K562 (cell line): ENCODE measurements around the gene PPFIA3. TPM values are rescaled to one million over a fixed set of nuclear protein-coding genes. Genes with fewer than 3 reads are reported as not detected.

ENCODE experiments used
- ARID1B ChIP-seq: fragments of 450-650 bp; IDR thresholded peaks from 2 replicates; pipeline ENCODE4 v1.6.1; 2016; ENCODE audit warnings: antibody characterized with exemption, mild to moderate bottlenecking, inconsistent platforms
- BCOR ChIP-seq: fragments of 450-650 bp; IDR thresholded peaks from 2 replicates; pipeline ENCODE4 v1.6.1; 2016
- CEBPB ChIP-seq: fragments of 450-650 bp; IDR thresholded peaks from 2 replicates; pipeline ENCODE4 v1.6.1; 2016; ENCODE audit warnings: missing genetic modification characterization, missing compliant biosample characterization
- CXXC5 ChIP-seq: fragments of 250-450 bp; sonication (Bioruptor Pico); IDR thresholded peaks from 2 replicates; pipeline ENCODE4 v1.8.0; 2022; ENCODE audit warnings: inconsistent platforms, mild to moderate bottlenecking, moderate library complexity
- HDGF ChIP-seq: fragments of 450-650 bp; IDR thresholded peaks from 2 replicates; pipeline ENCODE4 v1.6.1; 2016
- PML ChIP-seq: IDR thresholded peaks from 2 replicates; pipeline ENCODE4 v1.6.1; 2012; ENCODE audit warnings: low read length, inconsistent platforms
- SAP30 ChIP-seq: fragments of 200-600 bp; sonication (generic); IDR thresholded peaks from 2 replicates; pipeline ENCODE4 v1.6.1; 2012; ENCODE audit warnings: borderline replicate concordance, low read depth, mild to moderate bottlenecking, moderate library complexity, low read length, control low read depth, inconsistent platforms; ENCODE audit not compliant: insufficient read depth, poor library complexity, severe bottlenecking
- SIN3A ChIP-seq, 2 experiments: fragments of 150-350 bp in 1 of 2; IDR thresholded peaks; 2 replicates each; pipeline ENCODE4 v1.6.1; 2011 to 2016; ENCODE audit warnings: borderline replicate concordance in 2 of 2, low read depth in 2 of 2, low read length in 2 of 2, mild to moderate bottlenecking in 2 of 2, moderate library complexity in 2 of 2; ENCODE audit not compliant: control insufficient read depth in 1 of 2
- SMARCA4 ChIP-seq: fragments of 450-650 bp; IDR thresholded peaks from 2 replicates; pipeline ENCODE4 v1.6.1; 2016
- TRIM24 ChIP-seq, 2 experiments: fragments of 450-650 bp; IDR thresholded peaks; 2 replicates each; pipeline ENCODE4 v1.6.1; 2016
- ZNF12 ChIP-seq: sonication (generic); formaldehyde crosslinking; IDR thresholded peaks from 2 replicates; pipeline ENCODE4 v1.4.0; 2020; ENCODE audit warnings: mild to moderate bottlenecking, missing genetic modification reagents
- polyA plus RNA-seq, 8 experiments: library from polyadenylated mRNA; depleted of rRNA in 4 of 8; stranded (reverse) in 5 of 8; unstranded in 3 of 8; fragments of >200 nt; fragmentation: Nextera tagmentation in 2 of 8; fragmentation: Illumina TruSeq in 1 of 8; extraction: Ambion mirVana in 2 of 8; extraction: Trizol in 1 of 8; gene quantifications; 2 replicates each; pipeline versions ENCODE4 v1.2.1 to v1.2.3, GENCODE V29; 2011 to 2014; ENCODE audit warnings: inconsistent platforms in 1 of 8, missing spikeins in 1 of 8
- total RNA-seq, 7 experiments: library from RNA; depleted of rRNA in 6 of 7; stranded (reverse); fragments of >200 nt in 6 of 7; fragmentation: Illumina TruSeq in 2 of 7; extraction: Trizol in 2 of 7; gene quantifications; 2 replicates each; pipeline versions ENCODE4 v1.2.1 to v1.2.3, GENCODE V29; 2011 to 2021; ENCODE audit warnings: low replicate concordance in 1 of 7
- TF ChIP-seq, protein P1 (sequence below), 2 experiments: IDR thresholded peaks; 2 replicates each; pipeline ENCODE4 v1.6.1; 2012; ENCODE audit warnings: improper control_type of control experiment in 2 of 2, low read depth in 2 of 2, low read length in 2 of 2, borderline replicate concordance in 1 of 2
- TF ChIP-seq, protein P2 (sequence below): sonication (generic); formaldehyde crosslinking; IDR thresholded peaks from 2 replicates; pipeline ENCODE4 v1.8.0; 2022; ENCODE audit warnings: missing genetic modification reagents, mild to moderate bottlenecking, moderate library complexity, borderline replicate concordance
- TF ChIP-seq, protein P3 (sequence below): fragments of 200-400 bp; formaldehyde crosslinking; IDR thresholded peaks from 2 replicates; pipeline ENCODE4 v1.6.1; 2017; ENCODE audit warnings: mild to moderate bottlenecking, low read depth, low read length, moderate library complexity
- TF ChIP-seq, protein P4 (sequence below): fragments of 200-800 bp; sonication (Bioruptor generic); IDR thresholded peaks from 2 replicates; pipeline ENCODE4 v1.6.1; 2017; ENCODE audit warnings: missing genetic modification characterization, missing compliant biosample characterization
- TF ChIP-seq, protein P5 (sequence below): fragments of 450-650 bp; IDR thresholded peaks from 2 replicates; pipeline ENCODE4 v1.6.1; 2016; ENCODE audit warnings: antibody characterized with exemption

Gene PPFIA3
- total and polyA plus RNA-seq, 9 of the 15 experiments (the other 6 are each of a cell fraction or from before 2014, with no cell fraction given) = 0.10 to 53.0 (median 17.6) TPM

DNA sequence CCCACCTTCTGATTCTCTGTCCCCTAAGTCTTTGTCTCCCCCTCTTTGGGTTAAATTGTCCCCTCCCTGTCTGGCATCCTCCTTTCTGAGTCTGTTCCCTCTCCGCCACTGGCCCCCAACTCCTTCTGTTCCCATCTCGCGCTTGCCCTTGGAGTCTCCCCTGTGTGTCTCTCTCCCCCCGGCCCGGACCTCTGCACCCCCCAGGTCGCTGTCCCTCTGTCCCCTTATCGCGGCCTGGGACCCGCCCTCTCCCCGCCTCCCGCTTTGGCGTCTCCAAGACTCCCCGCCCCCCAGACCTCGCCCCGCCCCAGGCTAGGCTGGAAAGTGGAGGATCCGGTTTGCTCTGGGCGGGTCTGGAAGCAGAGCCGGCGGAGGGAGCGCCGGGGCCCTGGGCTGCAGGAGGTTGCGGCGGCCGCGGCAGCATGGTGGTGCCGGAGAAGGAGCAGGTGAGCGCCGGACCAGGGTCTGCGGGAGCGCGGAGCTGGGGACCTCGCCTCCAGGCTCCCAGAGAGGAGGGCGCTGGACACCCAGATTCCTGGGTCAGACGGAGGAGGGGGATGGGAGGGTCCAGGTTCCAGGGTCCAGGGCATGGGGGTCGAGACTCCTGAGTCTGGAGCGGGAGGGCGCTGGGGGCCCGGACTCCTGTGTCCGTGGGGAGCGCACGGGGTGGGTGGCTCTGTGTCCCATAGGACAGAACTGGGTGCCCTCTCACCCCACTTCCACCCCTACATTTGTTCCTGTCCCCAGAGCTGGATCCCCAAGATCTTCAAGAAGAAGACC is 38.3 kb downstream of the PPFIA3 start, which contains the start of gene TRPM4 (continued):
- TF ChIP-seq SIN3A (IDR thresholded peaks at IDR 0.05; ENCODE audit: borderline replicate concordance in 2 of 2, control insufficient read depth in 1 of 2, low read depth in 2 of 2, low read length in 2 of 2) = 0 out of 4 replicates have a peak, but pooled peaks of 1 of the 2 experiments have one; percentile 30
- TF ChIP-seq SAP30 = peak; percentile 11
- TF ChIP-seq, protein P1, sequence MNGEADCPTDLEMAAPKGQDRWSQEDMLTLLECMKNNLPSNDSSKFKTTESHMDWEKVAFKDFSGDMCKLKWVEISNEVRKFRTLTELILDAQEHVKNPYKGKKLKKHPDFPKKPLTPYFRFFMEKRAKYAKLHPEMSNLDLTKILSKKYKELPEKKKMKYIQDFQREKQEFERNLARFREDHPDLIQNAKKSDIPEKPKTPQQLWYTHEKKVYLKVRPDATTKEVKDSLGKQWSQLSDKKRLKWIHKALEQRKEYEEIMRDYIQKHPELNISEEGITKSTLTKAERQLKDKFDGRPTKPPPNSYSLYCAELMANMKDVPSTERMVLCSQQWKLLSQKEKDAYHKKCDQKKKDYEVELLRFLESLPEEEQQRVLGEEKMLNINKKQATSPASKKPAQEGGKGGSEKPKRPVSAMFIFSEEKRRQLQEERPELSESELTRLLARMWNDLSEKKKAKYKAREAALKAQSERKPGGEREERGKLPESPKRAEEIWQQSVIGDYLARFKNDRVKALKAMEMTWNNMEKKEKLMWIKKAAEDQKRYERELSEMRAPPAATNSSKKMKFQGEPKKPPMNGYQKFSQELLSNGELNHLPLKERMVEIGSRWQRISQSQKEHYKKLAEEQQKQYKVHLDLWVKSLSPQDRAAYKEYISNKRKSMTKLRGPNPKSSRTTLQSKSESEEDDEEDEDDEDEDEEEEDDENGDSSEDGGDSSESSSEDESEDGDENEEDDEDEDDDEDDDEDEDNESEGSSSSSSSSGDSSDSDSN (IDR thresholded peaks at IDR 0.05; ENCODE audit: borderline replicate concordance in 1 of 2, low read depth in 2 of 2, low read length in 2 of 2) = peak; percentile 97 to 99; a peak in 3 of 4 replicates
- peak; percentile 70 for TF ChIP-seq SMARCA4
- TF ChIP-seq PML = peak; percentile 54; the same call in 1 of the 2 replicates
- peak in 1 of 2 experiments; percentile 49; a peak in 2 of 4 replicates for TF ChIP-seq TRIM24 (IDR thresholded peaks at IDR 0.05)
- TF ChIP-seq, protein P2, sequence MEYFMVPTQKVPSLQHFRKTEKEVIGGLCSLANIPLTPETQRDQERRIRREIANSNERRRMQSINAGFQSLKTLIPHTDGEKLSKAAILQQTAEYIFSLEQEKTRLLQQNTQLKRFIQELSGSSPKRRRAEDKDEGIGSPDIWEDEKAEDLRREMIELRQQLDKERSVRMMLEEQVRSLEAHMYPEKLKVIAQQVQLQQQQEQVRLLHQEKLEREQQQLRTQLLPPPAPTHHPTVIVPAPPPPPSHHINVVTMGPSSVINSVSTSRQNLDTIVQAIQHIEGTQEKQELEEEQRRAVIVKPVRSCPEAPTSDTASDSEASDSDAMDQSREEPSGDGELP (CRISPR knock-in tag) = peak; percentile 68; the same call in 1 of the 2 replicates
- TF ChIP-seq, protein P3, sequence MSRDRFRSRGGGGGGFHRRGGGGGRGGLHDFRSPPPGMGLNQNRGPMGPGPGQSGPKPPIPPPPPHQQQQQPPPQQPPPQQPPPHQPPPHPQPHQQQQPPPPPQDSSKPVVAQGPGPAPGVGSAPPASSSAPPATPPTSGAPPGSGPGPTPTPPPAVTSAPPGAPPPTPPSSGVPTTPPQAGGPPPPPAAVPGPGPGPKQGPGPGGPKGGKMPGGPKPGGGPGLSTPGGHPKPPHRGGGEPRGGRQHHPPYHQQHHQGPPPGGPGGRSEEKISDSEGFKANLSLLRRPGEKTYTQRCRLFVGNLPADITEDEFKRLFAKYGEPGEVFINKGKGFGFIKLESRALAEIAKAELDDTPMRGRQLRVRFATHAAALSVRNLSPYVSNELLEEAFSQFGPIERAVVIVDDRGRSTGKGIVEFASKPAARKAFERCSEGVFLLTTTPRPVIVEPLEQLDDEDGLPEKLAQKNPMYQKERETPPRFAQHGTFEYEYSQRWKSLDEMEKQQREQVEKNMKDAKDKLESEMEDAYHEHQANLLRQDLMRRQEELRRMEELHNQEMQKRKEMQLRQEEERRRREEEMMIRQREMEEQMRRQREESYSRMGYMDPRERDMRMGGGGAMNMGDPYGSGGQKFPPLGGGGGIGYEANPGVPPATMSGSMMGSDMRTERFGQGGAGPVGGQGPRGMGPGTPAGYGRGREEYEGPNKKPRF = no peak
- TF ChIP-seq, protein P4, sequence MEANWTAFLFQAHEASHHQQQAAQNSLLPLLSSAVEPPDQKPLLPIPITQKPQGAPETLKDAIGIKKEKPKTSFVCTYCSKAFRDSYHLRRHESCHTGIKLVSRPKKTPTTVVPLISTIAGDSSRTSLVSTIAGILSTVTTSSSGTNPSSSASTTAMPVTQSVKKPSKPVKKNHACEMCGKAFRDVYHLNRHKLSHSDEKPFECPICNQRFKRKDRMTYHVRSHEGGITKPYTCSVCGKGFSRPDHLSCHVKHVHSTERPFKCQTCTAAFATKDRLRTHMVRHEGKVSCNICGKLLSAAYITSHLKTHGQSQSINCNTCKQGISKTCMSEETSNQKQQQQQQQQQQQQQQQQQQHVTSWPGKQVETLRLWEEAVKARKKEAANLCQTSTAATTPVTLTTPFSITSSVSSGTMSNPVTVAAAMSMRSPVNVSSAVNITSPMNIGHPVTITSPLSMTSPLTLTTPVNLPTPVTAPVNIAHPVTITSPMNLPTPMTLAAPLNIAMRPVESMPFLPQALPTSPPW = peak; percentile 89
- TF ChIP-seq BCOR = peak; percentile 51; the same call in 1 of the 2 replicates
- peak; percentile 74; the same call in 1 of the 2 replicates for TF ChIP-seq ZNF12 (CRISPR knock-in tag)
- 0 out of 2 replicates have a peak, but pooled peaks have one; percentile 26 for TF ChIP-seq HDGF
- peak; percentile 53 for TF ChIP-seq ARID1B
- TF ChIP-seq, protein P5, sequence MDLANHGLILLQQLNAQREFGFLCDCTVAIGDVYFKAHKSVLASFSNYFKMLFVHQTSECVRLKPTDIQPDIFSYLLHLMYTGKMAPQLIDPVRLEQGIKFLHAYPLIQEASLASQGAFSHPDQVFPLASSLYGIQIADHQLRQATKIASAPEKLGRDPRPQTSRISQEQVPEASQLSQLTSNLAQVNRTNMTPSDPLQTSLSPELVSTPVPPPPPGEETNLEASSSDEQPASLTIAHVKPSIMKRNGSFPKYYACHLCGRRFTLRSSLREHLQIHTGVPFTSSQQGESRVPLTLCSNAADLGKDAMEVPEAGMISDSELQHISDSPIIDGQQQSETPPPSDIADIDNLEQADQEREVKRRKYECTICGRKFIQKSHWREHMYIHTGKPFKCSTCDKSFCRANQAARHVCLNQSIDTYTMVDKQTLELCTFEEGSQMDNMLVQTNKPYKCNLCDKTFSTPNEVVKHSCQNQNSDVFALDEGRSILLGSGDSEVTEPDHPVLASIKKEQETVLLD = 0 out of 2 replicates have a peak, but pooled peaks have one; percentile 27
- no peak for TF ChIP-seq CEBPB
- TF ChIP-seq CXXC5 (CRISPR knock-in tag) = peak; percentile 53
